IMR-90 (cell line): ENCODE measurements around the gene GRIN2A.

Experiments used
- CEBPB ChIP-seq: IDR thresholded peaks from 2 replicates; pipeline ENCODE4 v1.6.1; 2012; ENCODE audit warnings: low read depth, low read length, improper control_type of control experiment
- CTCF ChIP-seq: conservative IDR thresholded peaks from 2 replicates; pipeline ENCODE4 v1.5.1; 2012; ENCODE audit warnings: mild to moderate bottlenecking, low read depth, low read length, improper control_type of control experiment
- MAFK ChIP-seq: IDR thresholded peaks from 2 replicates; pipeline ENCODE4 v1.6.1; 2012; ENCODE audit warnings: low read depth, low read length, improper control_type of control experiment
- MAZ ChIP-seq: IDR thresholded peaks from 2 replicates; pipeline ENCODE4 v1.6.1; 2012; ENCODE audit warnings: low read depth, mild to moderate bottlenecking, low read length, improper control_type of control experiment, moderate library complexity, borderline replicate concordance
- MXI1 ChIP-seq: IDR thresholded peaks from 2 replicates; pipeline ENCODE4 v1.6.1; 2012; ENCODE audit warnings: low read depth, mild to moderate bottlenecking, low read length, moderate library complexity, borderline replicate concordance
- POLR2A ChIP-seq: IDR thresholded peaks from 2 replicates; pipeline ENCODE4 v1.6.1; 2012; ENCODE audit warnings: mild to moderate bottlenecking, low read depth, low read length
- RAD21 ChIP-seq: IDR thresholded peaks from 2 replicates; pipeline ENCODE4 v1.6.1; 2012; ENCODE audit warnings: low read length, improper control_type of control experiment
- RCOR1 ChIP-seq: IDR thresholded peaks from 2 replicates; pipeline ENCODE4 v1.6.1; 2012; ENCODE audit warnings: mild to moderate bottlenecking, low read length, improper control_type of control experiment; ENCODE audit not compliant: insufficient replicate concordance
- RFX5 ChIP-seq: IDR thresholded peaks from 2 replicates; pipeline ENCODE4 v1.8.0; 2012; ENCODE audit warnings: low read depth, mild to moderate bottlenecking, low read length, moderate library complexity
- SMC3 ChIP-seq: fragments of 150-350 bp; IDR thresholded peaks from 2 replicates; pipeline ENCODE4 v1.6.1; 2016; ENCODE audit warnings: low read depth, mild to moderate bottlenecking, antibody characterized with exemption, low read length, moderate library complexity
- USF2 ChIP-seq: fragments of 150-350 bp; IDR thresholded peaks from 2 replicates; pipeline ENCODE4 v1.6.1; 2017; ENCODE audit warnings: mild to moderate bottlenecking, antibody characterized with exemption, low read length, low read depth
- TF ChIP-seq, protein P1 (sequence below): fragments of 150-350 bp; IDR thresholded peaks from 2 replicates; pipeline ENCODE4 v1.6.1; 2016; ENCODE audit warnings: low read depth, mild to moderate bottlenecking, low read length, moderate library complexity, borderline replicate concordance

DNA sequence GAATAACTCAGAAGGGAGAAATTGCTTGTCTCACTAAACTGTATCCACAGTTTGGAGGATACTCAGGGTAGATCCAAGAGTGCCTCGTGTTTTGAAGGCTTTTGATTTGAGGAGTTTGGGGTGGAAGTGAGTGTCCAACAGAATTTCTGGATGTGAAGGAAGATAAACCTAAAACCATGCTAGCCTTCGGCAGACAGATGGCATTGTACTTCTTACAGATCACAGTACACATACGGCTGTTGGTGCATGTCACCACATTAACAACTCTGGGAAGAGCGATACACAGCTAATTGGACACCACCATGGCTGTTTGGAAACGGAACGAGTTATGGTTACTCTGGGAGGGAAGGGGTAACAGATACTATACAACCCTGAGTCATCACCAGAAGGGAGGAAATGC is 420.4 kb downstream of the GRIN2A start:
- TF ChIP-seq CTCF (no peak), USF2 (no peak), CEBPB (no peak), MXI1 (no peak), POLR2A (no peak), RAD21 (no peak), RFX5 (no peak), SMC3 (no peak), MAFK (no peak), RCOR1 (no peak), MAZ (no peak)
- TF ChIP-seq, protein P1, sequence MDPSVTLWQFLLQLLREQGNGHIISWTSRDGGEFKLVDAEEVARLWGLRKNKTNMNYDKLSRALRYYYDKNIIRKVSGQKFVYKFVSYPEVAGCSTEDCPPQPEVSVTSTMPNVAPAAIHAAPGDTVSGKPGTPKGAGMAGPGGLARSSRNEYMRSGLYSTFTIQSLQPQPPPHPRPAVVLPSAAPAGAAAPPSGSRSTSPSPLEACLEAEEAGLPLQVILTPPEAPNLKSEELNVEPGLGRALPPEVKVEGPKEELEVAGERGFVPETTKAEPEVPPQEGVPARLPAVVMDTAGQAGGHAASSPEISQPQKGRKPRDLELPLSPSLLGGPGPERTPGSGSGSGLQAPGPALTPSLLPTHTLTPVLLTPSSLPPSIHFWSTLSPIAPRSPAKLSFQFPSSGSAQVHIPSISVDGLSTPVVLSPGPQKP = no peak
